IPS-NIHi11 (cell line): ENCODE results near the gene TMEM132E.

Source experiments
- DNase-seq: peaks from one replicate; pipeline ENCODE4 v3.0.0; 2012; ENCODE audit warnings: mixed read lengths, low spot score

Gene TMEM132E

DNA sequence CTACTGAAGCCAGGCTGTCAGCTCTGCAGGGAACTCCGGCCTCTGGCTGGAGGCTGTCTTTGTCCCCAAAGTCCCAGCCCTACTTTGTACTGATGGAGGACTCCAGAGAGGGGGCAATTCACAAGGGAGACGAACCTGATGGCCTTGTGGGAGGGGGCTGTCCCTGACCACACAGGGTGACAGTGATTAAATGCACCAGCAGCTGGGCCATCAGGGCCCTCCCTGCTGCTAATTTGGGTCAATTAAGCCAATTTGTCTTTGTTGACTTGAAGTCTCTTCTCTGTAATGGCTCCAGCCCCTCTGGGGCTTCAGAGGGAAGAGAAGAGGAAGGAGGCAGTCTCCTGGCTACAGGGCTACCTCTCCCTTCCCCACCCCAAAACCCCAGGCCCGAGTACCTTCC is 22.0 kb downstream of the TMEM132E start:
- DNase-seq = no peak

- no peak for DNase-seq
Measured at GRCh38 chr17:34603974-34604373, 24.6 kb downstream of the TMEM132E start.

DNA sequence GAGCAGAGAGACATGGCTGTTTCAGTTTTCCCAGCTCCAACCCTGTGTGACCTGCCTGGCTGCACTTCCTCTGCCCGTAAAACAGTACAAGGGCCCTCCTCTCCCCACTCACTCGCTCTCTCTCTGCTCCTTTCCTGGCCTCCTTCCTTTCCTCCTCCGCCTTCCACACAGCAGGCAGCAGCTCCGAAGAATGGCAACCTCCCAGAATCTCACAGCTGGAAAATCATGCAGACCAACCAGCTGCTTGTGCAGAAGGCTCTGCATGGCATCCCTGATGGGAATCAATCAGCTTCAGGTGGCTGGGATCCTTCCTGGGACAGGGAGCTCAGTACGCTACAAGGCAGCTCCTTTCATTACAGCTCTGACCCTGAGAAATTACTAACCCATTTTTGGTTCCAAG is 27.4 kb downstream of the TMEM132E start:
- no peak for DNase-seq

DNA sequence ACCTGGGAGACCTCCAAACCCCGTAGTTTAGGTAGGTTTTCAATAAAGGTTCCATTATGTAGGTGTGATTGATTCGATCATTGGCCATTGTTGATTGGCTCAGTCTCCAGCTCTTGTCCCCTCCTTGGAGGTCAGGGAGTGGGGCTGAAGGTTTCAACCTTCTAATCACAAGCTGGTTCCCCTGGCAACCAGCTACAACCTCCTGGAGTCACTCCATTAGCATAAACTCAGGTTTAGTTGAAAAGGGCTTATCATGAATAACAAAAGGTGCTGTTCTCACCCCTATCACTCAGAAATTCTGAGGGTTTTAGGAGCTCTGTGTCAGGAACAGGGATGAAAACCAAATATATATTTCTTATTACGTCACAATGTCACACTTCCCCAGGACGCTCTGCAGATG is 28.5 kb downstream of the TMEM132E start:
- DNase-seq = peak; percentile 62

- no peak for DNase-seq
Measured at GRCh38 chr17:34609210-34609609, 29.8 kb downstream of the TMEM132E start.

DNA sequence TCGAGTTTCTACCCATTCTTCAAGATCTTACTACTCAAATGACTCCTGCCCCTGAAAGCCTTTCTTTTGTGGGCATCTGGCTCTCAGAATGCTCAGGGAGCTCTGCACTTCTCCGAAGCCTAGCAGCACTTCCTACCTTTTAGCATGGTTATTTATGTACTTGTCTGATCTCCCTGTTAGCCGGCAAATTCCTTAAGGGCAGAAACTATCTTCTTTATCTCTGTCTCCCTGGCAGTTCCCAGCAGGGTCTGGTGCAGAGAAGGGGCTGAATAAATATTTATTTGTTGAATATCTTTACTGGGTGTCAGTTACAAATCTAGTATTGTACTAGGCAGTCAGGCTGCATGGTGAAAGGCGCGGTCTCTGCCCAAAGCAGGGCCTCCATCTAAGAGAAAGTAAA is 30.7 kb downstream of the TMEM132E start:
- no peak for DNase-seq

DNA sequence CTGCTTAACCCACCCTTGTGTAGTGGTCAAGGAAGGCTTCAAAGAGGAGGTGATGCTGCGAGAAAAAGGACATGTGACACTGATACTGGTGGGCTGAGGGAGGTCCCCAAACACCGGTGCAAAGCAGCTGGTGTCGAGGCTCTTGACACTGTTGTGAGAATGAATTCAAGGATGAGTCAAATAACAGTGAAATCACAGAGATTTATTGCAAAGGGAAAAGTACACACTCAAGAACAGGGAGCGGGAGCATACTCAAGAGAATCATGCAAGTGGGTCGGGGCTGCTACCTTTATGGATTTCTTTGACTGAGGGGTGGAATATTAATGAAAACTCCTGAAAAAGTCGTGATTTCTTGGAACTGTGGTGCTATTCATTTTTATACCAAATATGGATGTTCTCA is 31.1 kb downstream of the TMEM132E start:
- no peak for DNase-seq

GRCh38 chr17:34613064-34614019 is 34.0 kb downstream of the TMEM132E start:
- DNase-seq = peak; percentile 50

DNA sequence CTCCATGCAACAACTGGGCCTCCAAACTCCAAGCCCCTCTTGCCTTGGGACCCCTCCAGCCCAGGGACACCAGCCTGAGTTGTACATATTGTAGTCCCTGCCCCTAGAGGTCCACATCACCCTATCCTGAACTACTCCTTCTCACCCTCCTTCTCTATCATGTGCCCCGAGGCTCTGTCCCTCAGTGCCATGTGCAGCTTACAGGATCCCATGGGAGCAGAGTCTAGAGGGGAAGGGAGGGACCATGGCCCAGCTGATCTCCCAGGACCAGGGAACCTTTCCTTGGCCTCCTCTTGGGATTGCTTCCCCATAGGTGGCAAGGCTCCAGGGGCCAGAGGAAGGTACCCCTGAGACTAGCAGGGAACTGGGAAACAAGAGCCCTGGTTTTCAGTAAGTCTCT is 35.3 kb downstream of the TMEM132E start:
- no peak for DNase-seq

- no peak for DNase-seq
Measured at GRCh38 chr17:34615326-34615725, 35.9 kb downstream of the TMEM132E start.

DNA sequence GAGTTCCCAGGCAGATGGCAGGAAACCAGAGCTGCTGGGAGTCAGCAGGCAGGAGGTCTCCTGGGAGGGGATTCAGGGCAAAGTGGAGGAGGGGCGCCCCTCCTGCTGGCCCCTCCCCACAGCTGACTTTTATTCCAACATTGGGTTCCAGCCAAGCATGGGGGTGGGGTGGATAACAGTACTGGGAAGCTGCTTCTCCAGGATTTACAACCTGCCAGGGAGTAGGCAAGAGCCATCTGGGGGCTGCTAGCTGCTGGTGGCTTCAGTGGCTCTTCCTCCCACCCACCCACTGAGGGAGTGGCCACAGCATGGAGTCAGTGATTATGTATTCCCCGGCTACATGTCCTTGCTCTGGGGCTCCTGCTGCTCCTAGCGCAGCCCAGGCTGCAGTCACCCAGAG is 36.8 kb downstream of the TMEM132E start:
- no peak for DNase-seq

DNA sequence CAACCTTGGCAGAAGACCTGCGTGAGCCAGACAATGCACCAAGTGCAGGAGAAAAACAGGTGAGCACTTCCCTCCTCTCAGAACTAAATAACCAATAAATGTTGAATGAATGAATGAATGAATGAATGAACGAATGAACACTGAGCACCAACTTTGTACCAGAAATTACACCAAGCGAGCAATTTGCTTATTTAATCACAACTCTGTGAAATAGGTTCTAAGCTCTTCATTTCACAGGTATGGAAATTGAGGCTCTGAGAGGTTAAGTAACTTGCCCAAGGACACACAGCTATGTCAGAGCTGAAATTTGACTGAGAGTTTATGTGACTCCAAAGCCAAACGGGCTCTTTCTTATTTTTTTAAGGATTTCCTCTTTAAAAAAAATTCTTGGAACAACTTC is 38.0 kb downstream of the TMEM132E start:
- no peak for DNase-seq

DNA sequence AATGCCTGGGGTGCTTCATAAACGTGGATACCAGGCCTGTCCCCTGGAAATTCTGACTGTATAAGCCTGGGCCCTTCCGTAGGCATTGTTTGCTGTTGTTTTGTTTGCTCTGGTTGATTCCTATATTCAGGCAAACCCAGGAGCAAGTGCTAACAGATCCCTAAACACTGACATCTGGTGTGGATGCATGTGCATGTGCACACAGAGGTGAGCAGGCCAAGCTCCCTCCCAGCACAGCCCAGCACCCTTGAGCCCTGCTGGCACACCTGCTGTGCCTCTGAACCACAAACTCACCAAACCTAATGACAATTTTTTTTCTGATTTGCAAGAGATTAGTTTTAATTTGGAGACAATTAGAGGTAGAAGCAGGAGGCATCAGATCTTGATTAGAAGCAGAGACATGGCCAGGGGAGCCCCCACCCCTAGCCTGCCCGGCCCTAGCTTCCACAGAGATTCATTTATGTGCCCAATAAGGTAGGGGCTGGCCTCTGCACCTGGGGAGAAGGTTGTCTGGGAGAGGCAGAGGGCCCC is 40.4 kb downstream of the TMEM132E start:
- no peak for DNase-seq

DNA sequence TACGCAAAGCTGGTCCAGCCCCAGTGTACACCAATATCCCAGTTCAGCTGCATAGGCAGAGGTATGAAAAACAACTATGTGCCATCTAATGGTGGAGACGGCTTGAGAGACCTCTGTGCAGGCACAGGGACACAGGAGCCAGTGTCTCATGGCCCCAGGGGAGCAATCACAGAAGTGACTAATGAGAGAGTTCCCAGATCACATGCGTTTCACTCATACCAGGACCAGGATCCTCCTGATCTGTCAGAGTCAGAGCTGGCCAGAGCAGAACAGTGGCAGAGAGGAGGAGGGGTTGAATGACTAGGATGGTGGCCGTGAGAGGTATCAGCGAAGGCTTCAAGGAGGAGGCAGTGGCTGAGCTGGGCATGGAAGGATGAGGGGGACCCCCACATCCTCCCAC is 41.1 kb downstream of the TMEM132E start:
- DNase-seq = no peak

DNA sequence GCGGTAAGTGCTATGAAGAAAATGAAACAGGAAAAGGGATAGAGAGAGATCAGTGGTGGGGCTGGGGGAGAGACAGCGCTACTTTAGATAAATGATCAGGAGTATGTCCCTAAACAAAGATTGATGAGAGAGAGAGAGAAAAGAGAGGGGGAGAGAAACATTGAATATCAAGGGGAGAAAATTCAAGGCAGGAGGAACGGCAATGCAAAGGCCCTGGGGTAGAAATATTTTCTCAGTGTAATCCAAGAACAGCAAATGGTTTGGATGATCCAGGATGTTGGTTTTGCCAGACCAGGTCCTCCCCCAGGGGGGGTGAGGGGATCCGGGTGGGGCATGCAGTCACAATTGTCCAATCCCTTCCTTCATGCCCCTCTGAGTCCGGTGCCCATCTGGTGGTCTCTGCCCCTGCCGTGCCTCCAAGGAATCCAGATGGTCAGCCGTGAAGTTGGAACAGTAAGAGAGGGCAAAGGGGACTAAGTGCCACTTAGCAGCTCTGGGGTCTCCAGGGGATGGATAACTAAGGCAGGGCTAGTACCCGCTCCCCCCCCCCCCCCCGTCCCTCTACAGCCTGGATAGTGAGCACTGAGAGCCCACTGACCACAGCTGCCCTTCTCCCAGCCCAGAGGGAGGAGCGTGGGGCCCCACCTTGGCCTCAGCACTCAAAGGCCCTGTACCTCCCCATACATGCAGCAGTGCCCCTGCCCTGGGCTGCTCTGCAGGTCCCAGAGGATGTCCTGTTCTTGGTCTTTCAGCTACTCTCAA is 43.7 kb downstream of the TMEM132E start:
- no peak for DNase-seq

- DNase-seq = no peak
Measured at GRCh38 chr17:34623856-34624766, 44.7 kb downstream of the TMEM132E start.

- peak; percentile 56 for DNase-seq
Measured at GRCh38 chr17:34624767-34625383, 45.5 kb downstream of the TMEM132E start.

DNA sequence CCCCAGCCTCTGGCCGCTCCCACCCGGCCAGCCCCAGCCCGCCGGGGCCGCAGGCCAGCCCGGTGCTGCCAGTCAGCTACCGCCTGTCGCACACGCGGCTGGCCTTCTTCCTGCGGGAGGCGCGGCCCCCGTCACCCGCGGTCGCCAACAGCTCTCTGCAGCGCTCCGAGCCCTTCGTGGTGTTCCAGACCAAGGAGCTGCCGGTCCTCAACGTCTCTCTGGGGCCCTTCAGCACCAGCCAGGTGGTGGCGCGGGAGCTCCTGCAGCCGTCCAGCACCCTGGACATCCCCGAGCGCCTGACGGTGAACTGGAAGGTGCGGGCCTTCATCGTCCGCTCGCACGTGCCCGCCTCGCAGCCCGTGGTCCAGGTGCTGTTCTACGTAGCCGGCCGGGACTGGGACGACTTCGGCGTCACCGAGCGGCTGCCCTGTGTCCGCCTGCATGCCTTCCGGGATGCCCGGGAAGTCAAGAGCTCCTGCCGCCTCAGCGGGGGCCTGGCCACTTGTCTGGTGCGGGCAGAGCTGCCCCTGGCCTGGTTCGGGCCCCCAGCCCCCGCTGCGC is 46.8 kb downstream of the TMEM132E start:
- peak; percentile 51 for DNase-seq

GRCh38 chr17:34628879-34629278 is 49.5 kb downstream of the TMEM132E start:
- DNase-seq = no peak

GRCh38 chr17:34633351-34633750 is 54.0 kb downstream of the TMEM132E start:
- DNase-seq = peak; percentile 46

DNA sequence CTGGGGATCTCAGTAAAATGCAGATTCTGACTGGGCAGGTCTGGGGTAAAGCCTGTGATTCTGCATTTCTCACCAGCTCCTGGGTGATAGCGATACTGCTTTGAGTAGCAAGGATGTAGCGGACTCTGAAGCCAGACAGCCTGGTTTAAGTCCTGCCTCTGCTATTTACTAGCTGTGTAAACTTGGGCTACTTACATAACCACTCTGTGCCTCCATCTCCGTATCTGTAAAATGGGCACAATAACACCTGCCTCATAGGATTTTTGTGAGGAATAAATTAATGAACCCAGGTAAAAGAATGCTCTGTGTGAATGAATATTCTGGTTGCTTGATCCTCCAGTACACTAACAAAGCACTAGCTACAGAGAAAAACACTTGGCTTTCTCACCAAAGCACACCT is 54.4 kb downstream of the TMEM132E start:
- DNase-seq = no peak
